Activated naive CD8-positive, alpha-beta T cell treated with anti-CD3 and anti-CD28 coated beads, Interleukin-2, amount 50 U/mL, for 24 hours (primary cell): ENCODE measurements around the gene ARMH3.
"Not testable (repeated sequence)": the region's sequence is repeated elsewhere in the genome, so short reads cannot be mapped to it uniquely, and the experiment has no call there.

Experiments used
- ATAC-seq: fragments of 150-1000 bp; cut with Tn5 transposase; one replicate; pipeline ENCODE4 v1.10.0; 2021
- DNase-seq: peaks from one replicate; pipeline ENCODE4 v3.0.0; 2021
- H3K27ac Mint-ChIP-seq: one replicate; pipeline ENCODE4 v1.8.0; 2021; ENCODE audit warnings: mild to moderate bottlenecking, mixed read lengths
- H3K27me3 Mint-ChIP-seq: one replicate; pipeline ENCODE4 v1.8.0; 2021; ENCODE audit warnings: mixed read lengths
- H3K36me3 Mint-ChIP-seq: one replicate; pipeline ENCODE4 v1.8.0; 2021; ENCODE audit warnings: low read depth, mixed read lengths
- H3K4me1 Mint-ChIP-seq: one replicate; pipeline ENCODE4 v1.8.0; 2021; ENCODE audit warnings: mixed read lengths
- H3K4me3 Mint-ChIP-seq: one replicate; pipeline ENCODE4 v1.8.0; 2021; ENCODE audit warnings: mild to moderate bottlenecking, moderate library complexity, mixed read lengths
- H3K9me3 Mint-ChIP-seq: one replicate; pipeline ENCODE4 v1.8.0; 2021; ENCODE audit warnings: mixed read lengths

The ARMH3 gene

DNA sequence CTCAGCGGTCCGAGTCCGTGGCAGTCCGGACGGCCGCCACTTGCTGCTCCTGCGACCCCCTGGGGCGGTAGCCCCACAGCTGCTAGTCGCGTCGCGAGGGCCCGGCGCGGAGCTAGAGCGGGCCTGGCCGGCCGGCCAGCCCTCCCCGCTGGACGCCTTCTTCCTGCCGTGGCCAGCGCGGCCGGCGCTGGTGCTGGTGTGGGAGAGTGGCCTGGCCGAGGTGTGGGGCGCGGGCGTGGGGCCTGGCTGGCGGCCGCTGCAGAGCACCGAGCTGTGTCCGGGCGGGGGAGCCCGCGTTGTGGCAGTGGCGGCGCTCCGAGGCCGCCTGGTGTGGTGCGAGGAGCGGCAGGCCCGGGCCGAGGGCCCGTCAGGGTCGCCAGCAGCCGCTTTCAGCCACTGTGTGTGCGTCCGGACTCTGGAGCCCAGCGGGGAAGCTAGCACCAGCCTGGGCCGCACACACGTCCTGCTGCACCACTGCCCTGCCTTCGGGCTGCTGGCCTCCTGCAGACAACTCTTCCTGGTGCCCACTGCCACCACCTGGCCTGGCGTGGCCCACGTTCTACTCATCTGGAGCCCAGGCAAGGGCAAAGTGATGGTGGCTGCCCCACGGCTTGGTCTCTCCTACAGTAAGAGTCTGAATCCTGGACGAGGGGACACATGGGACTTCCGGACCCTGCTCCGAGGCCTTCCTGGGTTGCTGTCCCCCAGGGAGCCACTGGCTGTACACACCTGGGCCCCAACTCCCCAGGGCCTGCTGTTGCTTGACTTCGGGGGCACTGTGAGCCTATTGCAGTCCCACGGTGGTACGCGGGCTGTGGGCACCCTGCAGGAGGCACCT, 9.8 kb upstream of the ARMH3 start:
- H3K36me3 Mint-ChIP-seq, result no peaks in the 10 kb centered on the region
- peak; percentile 29 for ATAC-seq
- no peaks in the 10 kb centered on the region for H3K27me3 Mint-ChIP-seq
- peaks cover 24% of the 10 kb centered on the region for H3K4me1 Mint-ChIP-seq
- DNase-seq, result peak; percentile 21
- peak overlapping the region; percentile 85 for H3K4me3 Mint-ChIP-seq
- no peaks in the 10 kb centered on the region for H3K9me3 Mint-ChIP-seq
- H3K27ac Mint-ChIP-seq, result peak overlapping the region; percentile 85

DNA sequence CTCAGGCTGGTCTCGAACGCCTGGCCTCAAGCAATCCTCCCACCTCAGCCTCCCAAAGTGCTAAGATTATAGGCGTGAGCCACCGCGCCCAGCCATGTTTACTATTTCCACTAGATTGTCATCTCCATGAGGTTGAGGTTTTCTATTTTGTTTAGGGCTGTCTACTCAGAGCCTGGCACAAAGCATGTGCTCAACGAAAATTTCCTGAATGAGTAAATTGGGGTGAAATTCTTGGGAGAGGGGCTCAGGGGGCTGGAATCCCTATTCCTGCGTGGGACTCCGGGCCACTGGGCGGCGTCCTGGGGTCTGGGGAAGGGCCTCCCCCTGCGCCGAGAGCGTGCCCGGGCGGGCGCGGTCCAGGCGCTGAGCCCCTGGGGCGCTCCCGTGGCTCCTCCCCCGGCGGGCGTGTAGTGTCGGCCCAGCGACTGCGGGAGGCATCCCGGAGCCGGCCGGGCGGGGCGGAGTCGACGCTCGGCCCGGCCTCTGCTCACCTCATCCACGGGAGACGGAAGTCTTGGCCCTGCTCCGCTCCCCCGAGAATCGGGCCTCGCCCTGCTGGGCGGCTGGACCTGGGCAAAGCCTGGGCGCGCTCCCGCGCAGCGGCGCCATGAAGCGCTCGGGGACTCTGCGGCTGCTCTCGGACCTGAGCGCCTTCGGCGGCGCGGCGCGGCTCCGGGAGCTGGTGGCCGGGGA, 9.0 kb upstream of the ARMH3 start, which contains the start of gene HPS6:
Gene HPS6, plus strand, starts transcription at position 482 of the 693 bp plus-strand sequence. Its CDS starts 126 bp downstream, at position 608.
- peak; percentile 92 for DNase-seq
- H3K27ac Mint-ChIP-seq, result peak within 1 kb of the TSS; percentile 86
- peak within 1 kb of the TSS; percentile 85 for H3K4me3 Mint-ChIP-seq
- H3K36me3 Mint-ChIP-seq, result no peaks in the 10 kb centered on the region
- H3K9me3 Mint-ChIP-seq, result no peaks in the 10 kb centered on the region
- no peaks in the 10 kb centered on the region for H3K27me3 Mint-ChIP-seq
- peak; percentile 99 for ATAC-seq
- peaks cover 24% of the 10 kb centered on the region for H3K4me1 Mint-ChIP-seq

DNA sequence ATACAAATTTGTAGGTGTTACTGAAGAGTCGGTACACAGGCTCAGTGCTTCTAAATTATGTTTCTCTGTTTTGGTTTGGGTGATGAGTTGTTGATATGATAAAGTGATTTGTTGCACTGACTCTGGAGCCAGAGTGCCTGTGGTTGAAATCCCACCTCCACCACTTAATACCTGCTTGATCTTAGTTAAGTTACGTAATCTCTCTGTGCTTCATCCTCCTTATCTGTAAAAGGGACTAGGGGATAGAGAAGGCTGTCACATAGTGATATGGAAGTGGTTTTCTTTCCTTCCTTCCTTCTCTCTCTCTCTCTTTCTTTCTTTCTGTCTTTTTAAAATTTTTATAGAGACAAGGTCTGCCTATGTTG, 8.5 kb upstream of the ARMH3 start:
- Mint-ChIP-seq H3K36me3 (no peaks in the 10 kb centered on the region), H3K4me1 (peaks cover 24% of the 10 kb centered on the region), H3K27ac (peak overlapping the region; percentile 86), H3K4me3 (peak overlapping the region; percentile 78), H3K9me3 (no peaks in the 10 kb centered on the region), H3K27me3 (no peaks in the 10 kb centered on the region)
- ATAC-seq (no peak), DNase-seq (no peak)

DNA sequence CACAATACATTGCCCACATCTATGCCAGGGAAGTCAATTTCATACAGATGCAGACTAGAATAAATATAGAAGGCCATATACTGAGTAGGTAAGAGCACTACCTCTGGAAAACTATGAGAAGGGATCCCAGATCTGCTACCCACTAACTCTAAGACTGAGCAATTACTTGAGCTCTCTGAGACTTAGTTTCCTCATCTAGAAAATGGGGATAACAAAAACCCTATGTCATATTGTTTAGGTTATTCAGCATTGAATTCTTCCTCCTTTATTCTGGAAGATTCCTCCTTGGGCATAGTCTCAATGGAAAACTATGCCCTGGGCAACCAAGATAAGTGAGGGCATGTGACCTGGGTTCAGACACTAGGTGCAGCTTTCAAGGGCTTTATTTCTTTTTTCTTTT, 4.0 kb upstream of the ARMH3 start:
- H3K27ac Mint-ChIP-seq, result no peak overlapping the region
- peaks cover 20% of the 10 kb centered on the region for H3K4me1 Mint-ChIP-seq
- DNase-seq (no peak), ATAC-seq (no peak)
- H3K4me3 Mint-ChIP-seq, result no peak overlapping the region
- H3K36me3 Mint-ChIP-seq, result no peaks in the 10 kb centered on the region
- no peaks in the 10 kb centered on the region for H3K9me3 Mint-ChIP-seq
- H3K27me3 Mint-ChIP-seq, result no peaks in the 10 kb centered on the region

DNA sequence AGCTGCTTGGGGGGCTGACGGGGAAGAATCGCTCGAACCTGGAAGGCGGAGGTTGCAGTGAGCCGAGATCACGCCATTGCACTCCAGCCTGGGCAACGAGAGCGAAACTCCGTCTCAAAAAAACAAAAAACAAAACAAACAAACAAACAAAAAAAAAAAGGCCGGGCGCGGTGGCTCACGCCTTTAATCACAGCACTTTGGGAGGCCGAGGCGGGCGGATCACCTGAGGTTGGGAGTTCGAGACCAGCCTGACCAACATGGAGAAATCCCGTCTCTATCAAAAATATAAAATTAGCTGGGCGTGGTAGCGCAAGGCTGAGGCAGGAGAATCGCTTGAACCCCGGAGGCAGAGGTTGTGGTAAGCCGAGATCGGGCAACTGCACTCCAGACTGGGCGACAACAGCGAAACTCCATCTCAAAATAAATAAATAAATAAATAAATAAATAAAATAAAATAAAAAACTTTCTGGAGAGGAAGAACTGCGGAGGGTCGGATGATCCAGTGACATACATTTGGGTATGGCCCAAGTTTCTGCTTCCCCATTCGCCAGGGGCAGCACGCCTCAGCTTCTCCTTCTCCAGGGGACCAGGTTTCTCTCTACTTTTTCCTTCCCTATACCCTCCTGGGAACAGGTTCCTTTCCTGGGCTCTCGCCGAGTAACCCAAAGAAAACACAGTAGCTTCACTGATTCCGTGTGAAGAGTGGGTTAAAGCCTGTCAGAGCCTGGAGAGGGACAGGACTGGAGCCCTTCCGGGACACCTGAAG, 909 bp downstream of the ARMH3 start:
- H3K27me3 Mint-ChIP-seq, H3K9me3 Mint-ChIP-seq, ATAC-seq, H3K36me3 Mint-ChIP-seq, DNase-seq: not testable (repeated sequence)
- peak overlapping the region; percentile 94 for H3K4me3 Mint-ChIP-seq
- H3K4me1 Mint-ChIP-seq, result peaks cover 53% of the 10 kb centered on the region
- H3K27ac Mint-ChIP-seq, result peak overlapping the region; percentile 84

DNA sequence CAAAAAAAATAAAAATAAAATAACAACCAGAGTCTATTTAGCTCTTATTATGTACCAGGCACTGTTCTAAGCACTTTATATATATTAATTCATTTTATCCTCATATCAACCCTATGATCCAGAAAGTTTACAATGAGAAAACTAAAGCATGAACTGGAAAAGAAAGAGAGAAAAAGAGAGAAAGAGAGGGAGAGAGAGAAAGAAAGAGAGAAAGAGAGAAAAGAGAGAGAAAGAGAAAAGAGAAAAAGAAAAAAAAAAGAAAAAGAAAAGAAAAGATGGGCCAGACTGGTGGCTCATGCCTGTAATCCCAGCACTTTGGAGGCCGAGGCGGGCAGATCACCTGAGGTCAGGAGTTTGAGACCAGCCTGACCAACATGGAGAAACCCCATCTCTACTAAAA, 9.9 kb downstream of the ARMH3 start:
- H3K4me3 Mint-ChIP-seq, result no peak overlapping the region
- H3K27ac Mint-ChIP-seq, result no peak overlapping the region
- H3K4me1 Mint-ChIP-seq, result peaks cover 32% of the 10 kb centered on the region
- H3K9me3 Mint-ChIP-seq, result no peaks in the 10 kb centered on the region
- DNase-seq (no peak), ATAC-seq (no peak)
- no peaks in the 10 kb centered on the region for H3K27me3 Mint-ChIP-seq
- H3K36me3 Mint-ChIP-seq, result no peaks in the 10 kb centered on the region

DNA sequence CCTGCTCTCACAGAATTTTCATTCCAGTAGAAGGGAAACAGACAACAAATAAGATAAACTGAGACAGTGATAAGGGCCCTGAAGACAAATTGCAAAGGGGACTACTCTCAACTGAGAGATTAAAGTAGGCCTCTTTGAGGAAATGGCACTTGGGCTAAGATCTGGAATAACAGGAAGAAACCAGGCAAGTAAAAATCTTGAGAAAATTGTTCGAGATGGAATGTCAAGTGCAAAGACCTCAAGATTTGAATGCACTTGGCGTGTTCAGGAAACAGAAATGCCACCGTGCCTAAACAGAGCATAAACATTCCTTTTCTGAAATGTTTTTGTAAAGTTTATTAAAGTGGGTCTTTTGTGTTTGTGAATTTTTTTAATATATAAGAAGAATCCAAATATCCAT, 10.7 kb downstream of the ARMH3 start:
- H3K4me1 Mint-ChIP-seq, result peaks cover 24% of the 10 kb centered on the region
- DNase-seq (no peak), ATAC-seq (no peak)
- no peak overlapping the region for H3K27ac Mint-ChIP-seq
- H3K36me3 Mint-ChIP-seq, result no peaks in the 10 kb centered on the region
- no peaks in the 10 kb centered on the region for H3K9me3 Mint-ChIP-seq
- no peak overlapping the region for H3K4me3 Mint-ChIP-seq
- no peaks in the 10 kb centered on the region for H3K27me3 Mint-ChIP-seq

DNA sequence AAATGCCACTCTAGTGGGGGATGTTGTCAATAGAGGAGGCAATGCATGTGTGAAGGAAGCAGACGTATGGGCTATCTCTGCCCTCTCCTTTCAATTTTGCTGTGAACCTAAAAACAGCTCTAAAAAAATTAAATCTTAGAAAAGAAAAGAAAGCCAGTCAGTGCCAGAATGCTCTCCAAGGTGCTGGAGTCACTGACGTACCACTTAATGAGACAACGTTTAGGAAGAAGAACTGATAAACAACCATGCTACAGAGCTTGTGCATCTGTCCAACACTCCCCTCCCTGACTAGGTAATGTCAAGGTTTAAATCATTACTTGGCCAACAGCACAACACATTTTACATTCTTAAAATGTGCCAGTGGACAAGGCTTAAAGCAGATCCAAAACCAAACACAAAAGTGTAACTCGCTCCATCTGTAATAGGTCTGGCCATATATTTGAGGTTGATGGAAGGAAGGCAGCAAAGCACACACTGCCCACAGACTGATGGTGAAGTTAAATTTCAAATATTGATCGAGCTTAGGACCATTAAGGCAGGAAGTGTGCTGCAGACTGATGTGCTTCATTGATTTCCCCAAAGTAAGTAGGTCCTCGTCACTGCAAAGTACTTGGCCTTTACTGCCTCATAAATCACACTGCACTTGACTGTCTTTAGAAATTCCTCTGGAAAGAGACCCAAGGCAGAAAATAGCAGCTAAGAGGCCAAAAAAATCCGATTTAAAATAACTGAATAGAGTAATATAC, 15.5 kb downstream of the ARMH3 start:
- Mint-ChIP-seq H3K27ac (no peak overlapping the region), H3K4me1 (peaks cover 2% of the 10 kb centered on the region), H3K27me3 (no peaks in the 10 kb centered on the region), H3K9me3 (no peaks in the 10 kb centered on the region), H3K4me3 (no peak overlapping the region), H3K36me3 (peaks cover 6% of the 10 kb centered on the region)
- ATAC-seq (no peak), DNase-seq (no peak)

DNA sequence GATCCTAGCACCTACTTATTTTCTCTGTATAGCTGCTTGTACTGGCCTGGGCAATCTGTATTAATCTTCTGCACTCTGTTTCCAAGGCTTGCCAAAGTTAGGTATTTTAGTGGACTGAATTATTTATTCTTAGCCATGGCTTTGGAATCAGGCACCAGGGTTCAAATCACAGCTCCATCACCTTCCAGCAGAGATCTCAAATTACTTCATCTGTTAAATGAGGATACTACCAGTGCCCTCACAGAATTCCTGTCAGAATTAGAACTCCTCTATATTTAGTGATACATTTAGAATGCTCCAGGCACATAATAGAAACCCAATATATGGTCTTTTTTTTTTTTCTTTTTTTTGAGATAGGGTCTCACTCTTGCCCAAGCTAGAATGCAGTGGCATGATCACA, 17.6 kb downstream of the ARMH3 start:
- Mint-ChIP-seq H3K36me3 (peaks cover 6% of the 10 kb centered on the region), H3K4me3 (no peak overlapping the region), H3K27ac (no peak overlapping the region), H3K4me1 (no peaks in the 10 kb centered on the region), H3K9me3 (no peaks in the 10 kb centered on the region), H3K27me3 (no peaks in the 10 kb centered on the region)
- DNase-seq (no peak), ATAC-seq (no peak)

DNA sequence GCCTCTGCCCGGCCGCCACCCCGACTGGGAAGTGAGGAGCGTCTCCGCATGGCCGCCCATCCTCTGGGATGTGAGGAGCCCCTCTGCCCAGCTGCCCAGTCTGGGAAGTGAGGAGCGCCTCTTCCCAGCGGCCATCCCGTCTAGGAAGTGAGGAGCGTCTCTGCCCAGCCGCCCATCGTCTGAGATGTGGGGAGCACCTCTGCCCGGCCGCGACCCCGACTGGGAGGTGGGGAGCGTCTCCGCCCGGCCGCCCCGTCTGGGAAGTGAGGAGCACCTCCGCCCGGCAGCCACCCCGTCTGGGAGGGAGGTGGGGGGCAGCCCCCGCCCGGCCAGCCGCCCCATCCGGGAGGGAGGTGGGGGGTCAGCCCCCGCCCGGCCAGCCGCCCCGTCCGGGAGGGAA, 20.2 kb downstream of the ARMH3 start:
- peaks cover 16% of the 10 kb centered on the region for H3K36me3 Mint-ChIP-seq
- not testable (repeated sequence) for ATAC-seq, H3K27me3 Mint-ChIP-seq, H3K4me1 Mint-ChIP-seq, DNase-seq, H3K9me3 Mint-ChIP-seq, H3K27ac Mint-ChIP-seq, H3K4me3 Mint-ChIP-seq

DNA sequence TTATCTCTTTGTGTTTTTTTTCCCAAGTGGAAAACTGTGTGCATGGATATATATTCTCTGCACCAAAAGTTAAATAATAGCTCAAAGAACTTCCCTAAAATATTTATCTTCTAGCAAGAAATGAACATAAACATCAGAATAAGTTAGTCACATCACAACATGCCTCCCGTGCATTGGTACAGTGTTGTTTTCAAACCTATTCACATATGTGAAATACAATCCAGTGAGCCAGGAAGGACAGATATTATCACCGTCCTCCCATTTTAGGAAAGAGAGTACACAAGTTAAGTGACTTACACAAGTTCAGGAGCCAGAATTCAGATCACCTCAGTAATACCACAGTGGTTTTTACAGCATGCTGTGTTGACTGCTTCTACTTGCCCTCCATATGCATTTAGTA, 22.2 kb downstream of the ARMH3 start:
- Mint-ChIP-seq H3K27ac (no peak overlapping the region), H3K27me3 (no peaks in the 10 kb centered on the region), H3K9me3 (no peaks in the 10 kb centered on the region), H3K4me1 (no peaks in the 10 kb centered on the region), H3K36me3 (peaks cover 21% of the 10 kb centered on the region), H3K4me3 (no peak overlapping the region)
- no peak for DNase-seq
- no peak for ATAC-seq

DNA sequence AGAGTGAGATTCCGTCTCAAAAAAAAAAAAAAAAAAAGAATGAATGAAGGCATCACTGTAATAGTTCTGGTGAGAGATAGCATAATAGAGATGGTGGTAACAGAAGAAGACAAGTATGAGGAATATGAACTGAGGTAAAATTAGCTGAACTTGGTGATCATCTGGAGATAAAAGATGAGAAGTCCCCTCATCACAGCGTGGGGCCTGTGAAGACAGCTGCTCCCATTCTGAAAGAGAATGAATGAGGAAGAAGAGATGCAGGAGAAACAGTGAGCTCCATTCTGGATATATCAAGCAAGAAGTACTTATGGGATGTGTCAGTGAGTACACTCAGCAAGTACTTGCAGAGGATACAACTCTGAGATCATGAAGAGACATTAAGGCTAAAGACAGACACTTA, 28.7 kb downstream of the ARMH3 start:
- H3K4me1 Mint-ChIP-seq, result no peaks in the 10 kb centered on the region
- H3K27ac Mint-ChIP-seq, result no peak overlapping the region
- H3K27me3 Mint-ChIP-seq, result no peaks in the 10 kb centered on the region
- peaks cover 24% of the 10 kb centered on the region for H3K36me3 Mint-ChIP-seq
- no peak overlapping the region for H3K4me3 Mint-ChIP-seq
- H3K9me3 Mint-ChIP-seq, result no peaks in the 10 kb centered on the region
- ATAC-seq, result no peak
- DNase-seq, result no peak

DNA sequence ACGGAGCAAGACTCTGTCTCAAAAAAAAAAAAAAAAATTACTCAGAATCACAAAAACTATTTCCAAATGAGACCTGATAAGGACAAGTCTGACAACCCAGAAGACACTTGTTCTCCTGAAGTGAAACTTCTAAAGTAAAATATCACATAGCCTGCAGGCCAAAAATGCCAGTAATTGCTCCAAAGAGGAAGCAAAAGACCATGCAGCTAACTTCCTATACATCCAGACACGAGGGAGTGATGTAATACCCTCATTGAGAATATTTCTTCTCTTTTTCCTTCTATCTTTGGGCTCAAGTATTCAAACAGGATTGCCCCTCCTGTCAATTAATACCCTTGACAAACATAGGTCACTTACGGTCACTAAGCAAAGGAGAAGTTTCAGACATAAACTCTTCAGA, 31.2 kb downstream of the ARMH3 start:
- ATAC-seq (no peak), DNase-seq (no peak)
- Mint-ChIP-seq H3K4me1 (peaks cover 2% of the 10 kb centered on the region), H3K27ac (no peak overlapping the region), H3K4me3 (no peak overlapping the region), H3K9me3 (no peaks in the 10 kb centered on the region), H3K27me3 (no peaks in the 10 kb centered on the region), H3K36me3 (peaks cover 27% of the 10 kb centered on the region)

DNA sequence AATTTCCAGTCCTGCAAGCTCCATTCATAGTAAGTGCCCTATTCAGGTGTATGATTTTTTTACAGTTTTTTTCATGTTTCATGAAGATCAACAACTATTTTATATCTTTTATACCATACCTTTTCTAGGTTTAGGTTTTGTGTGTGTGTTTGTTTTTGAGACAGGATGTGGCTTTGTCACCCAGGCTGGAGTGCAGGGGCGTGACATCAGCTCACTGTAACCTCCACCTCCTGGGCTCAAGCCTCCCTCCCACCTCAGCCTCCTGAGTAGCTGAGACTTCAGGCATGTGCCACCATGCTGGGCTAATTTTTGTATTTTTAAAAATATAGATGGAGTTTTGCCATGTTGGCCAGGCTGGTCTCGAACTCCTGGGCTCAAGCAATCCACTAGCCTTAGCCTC, 35.0 kb downstream of the ARMH3 start:
- ATAC-seq, result no peak
- H3K27me3 Mint-ChIP-seq, result no peaks in the 10 kb centered on the region
- H3K9me3 Mint-ChIP-seq, result no peaks in the 10 kb centered on the region
- peaks cover 2% of the 10 kb centered on the region for H3K4me1 Mint-ChIP-seq
- peaks cover 23% of the 10 kb centered on the region for H3K36me3 Mint-ChIP-seq
- H3K27ac Mint-ChIP-seq, result no peak overlapping the region
- no peak for DNase-seq
- H3K4me3 Mint-ChIP-seq, result no peak overlapping the region
